Heart right ventricle (tissue), 16 donors: ENCODE data around the gene ARMC9. TPM values are rescaled to one million over a fixed set of nuclear protein-coding genes. Genes with fewer than 3 reads are reported as not detected.

Experiments
- ATAC-seq, 8 donors: fragments of 200-7000 bp; cut with Tn5 transposase; one replicate each; pipeline ENCODE4 v1.9.1; 2020; ENCODE audit warnings: mild to moderate bottlenecking in 8 of 8, moderate library complexity in 8 of 8, moderate number of reproducible peaks in 1 of 8
- DNase-seq, 2 donors: peaks; one replicate each; pipeline ENCODE4 v3.0.0-alpha.2; 2020
- H3K27ac ChIP-seq, 10 donors: fragments of 200-600 bp; sonication (generic) in 2 of 10; one replicate each; pipeline versions ENCODE4 v1.5.0 to v1.8.0; 2020 to 2022; ENCODE audit warnings: mild to moderate bottlenecking in 3 of 10
- H3K27me3 ChIP-seq, 7 donors: fragments of 200-600 bp; one replicate each; pipeline ENCODE4 v1.8.0; 2021 to 2022; ENCODE audit warnings: mild to moderate bottlenecking in 2 of 7
- H3K36me3 ChIP-seq, 9 donors: fragments of 200-600 bp; sonication (generic) in 1 of 9; one replicate each; pipeline versions ENCODE4 v1.5.0 to v1.8.0; 2020 to 2022; ENCODE audit warnings: mild to moderate bottlenecking in 2 of 9
- H3K4me1 ChIP-seq, 9 donors: fragments of 200-600 bp; sonication (generic) in 1 of 9; one replicate each; pipeline versions ENCODE4 v1.5.0 to v1.8.0; 2020 to 2022; ENCODE audit warnings: mild to moderate bottlenecking in 4 of 9
- H3K4me3 ChIP-seq, 10 donors: fragments of 200-600 bp; sonication (generic) in 2 of 10; one replicate each; pipeline versions ENCODE4 v1.5.0 to v1.8.0; 2020 to 2022; ENCODE audit warnings: mild to moderate bottlenecking in 7 of 10, moderate library complexity in 2 of 10
- H3K9me3 ChIP-seq, 11 donors: fragments of 200-600 bp in 10 of 11; sonication (generic) in 2 of 11; one replicate each; pipeline versions ENCODE4 v1.5.0 to v1.8.0; 2013 to 2022; ENCODE audit warnings: mild to moderate bottlenecking in 2 of 11, control low read depth in 1 of 11, moderate library complexity in 1 of 11
- CTCF ChIP-seq, 9 donors: fragments of 200-600 bp; sonication (generic) in 2 of 9; IDR thresholded peaks; one replicate each; pipeline versions ENCODE4 v1.5.0 to v1.8.0; 2021 to 2022; ENCODE audit warnings: antibody characterized with exemption in 9 of 9, mild to moderate bottlenecking in 5 of 9, moderate library complexity in 1 of 9
- WGBS, 2 donors: extraction: QIAGEN DNeasy Blood & Tissue Kit; methylation state at CpG; one replicate each; pipeline ENCODE4 v1.1.7; 2013; ENCODE audit warnings: inconsistent platforms in 1 of 2; 5-methylcytosine and 5-hydroxymethylcytosine counted together
- intact Hi-C, 10 donors: fragments of 100-400 bp; cut with DNase I; formaldehyde crosslinking; loops; one replicate each; pipeline versions ENCODE4 v1.11.1 to v1.14.2; 2022
- polyA plus RNA-seq, 2 donors: library from polyadenylated mRNA; stranded (reverse); fragments of 200-250 nt; gene quantifications; one replicate each; pipeline ENCODE4 v1.2.3, GENCODE V29; 2013
- total RNA-seq, 10 donors: library from RNA; stranded (reverse); fragmentation: NEBNext Ultra II Directional in 3 of 10; extraction: Animal tissue kit (Norgen Biotek cat#: 25700) in 3 of 10; gene quantifications; one replicate each; pipeline versions ENCODE4 v1.2.1 to v1.2.4, GENCODE V29; 2021 to 2023
- donor health status: Arrhythmogenic right ventricular cardiomyopathy.
- donor health status: ischemic (EF 13 %, LVEDD 7.1; RV severe dilation, severe dysfunction).
- donor health status: healthy with polysubstance abuse.
- donor health status: DM: no; HTN: yes; CAD: no.
- donor health status: DM: no; HTN: no; CAD: no.
- donor health status: ischemic (EF 25% LVEDD 6.9; RV normal size, moderate dysfunction).
- donor health status: ischemic (EF 25% LVEDD 5.7; RV mildly dilated, moderate dysfunction).
- donor health status: healthy.
- donor health status: DM: yes; HTN: yes; CAD: no.
- donor health status: Ischemic cardiomyopathy.
- donor health status: ischemic (EF 35%, LVEDD 5.7; RV mildly dilated, moderate dysfunction).
- donor health status: nonischemic (EF 11% LVEDD 7.7; RV severe dilation, severe dysfunction).
- donor health status: DM: yes; HTN: yes; CAD: no.
- donor health status: PGD.
- donor health status: ischemic (EF 29% LVEDD 5.4; RV normal size, mild dysfunction).
- donor health status: nonischemic (EF 23%, LVEDD 6.1; RV moderate dilation, normal function).

The ARMC9 gene
- total and polyA plus RNA-seq, 12 donors, result 1.6 to 6.8 (median 2.3) TPM

GRCh38 chr2:231257763-231258162, 59.3 kb downstream of the ARMC9 start:
- Histone ChIP-seq H3K36me3 (peaks cover 0 to 25% (median 0%) of the 10 kb centered on the region in 9 donors), H3K4me1 (peaks cover 0 to 8% (median 0%) of the 10 kb centered on the region in 9 donors), H3K27me3 (no peaks in the 10 kb centered on the region), H3K9me3 (no peaks in the 10 kb centered on the region), H3K4me3 (no peak overlapping the region), H3K27ac (no peak overlapping the region)
- no peak for TF ChIP-seq CTCF (IDR thresholded peaks at IDR 0.05)
- intact Hi-C loops, result no loop called here
- DNase-seq (no peak), ATAC-seq (no peak)
- WGBS, 2 donors, result 93 to 96% methylated on average over 4 of the region's 4 CpGs

GRCh38 chr2:231258701-231259100, 60.3 kb downstream of the ARMC9 start:
- H3K27ac ChIP-seq, result no peak overlapping the region
- H3K4me1 ChIP-seq, result peaks cover 0 to 8% (median 0%) of the 10 kb centered on the region in 9 donors
- H3K9me3 ChIP-seq, result no peaks in the 10 kb centered on the region
- no peak for DNase-seq
- peaks cover 0 to 34% (median 0%) of the 10 kb centered on the region in 9 donors for H3K36me3 ChIP-seq
- no peak overlapping the region for H3K4me3 ChIP-seq
- intact Hi-C loops, result no loop called here
- no peaks in the 10 kb centered on the region for H3K27me3 ChIP-seq
- 95 to 97% methylated on average over 4 of the region's 4 CpGs for WGBS, 2 donors
- TF ChIP-seq CTCF (IDR thresholded peaks at IDR 0.05), result no peak
- ATAC-seq, result no peak

- no peaks in the 10 kb centered on the region for H3K9me3 ChIP-seq
- ATAC-seq, result no peak
- H3K36me3 ChIP-seq, result peaks cover 0 to 38% (median 0%) of the 10 kb centered on the region in 9 donors
- no peak for TF ChIP-seq CTCF (IDR thresholded peaks at IDR 0.05)
- no peak overlapping the region for H3K4me3 ChIP-seq
- no peak for DNase-seq
- H3K27me3 ChIP-seq, result no peaks in the 10 kb centered on the region
- intact Hi-C loops, result no loop called here
- 96 to 98% methylated on average over 5 of the region's 5 CpGs for WGBS, 2 donors
- no peak overlapping the region for H3K27ac ChIP-seq
- H3K4me1 ChIP-seq, result peaks cover 0 to 8% (median 0%) of the 10 kb centered on the region in 9 donors
Measured at GRCh38 chr2:231259104-231259503, 60.7 kb downstream of the ARMC9 start.

- no peak for DNase-seq
- WGBS, 2 donors, result 80 to 83% methylated on average over 15 of the region's 15 CpGs
- no peak for TF ChIP-seq CTCF (IDR thresholded peaks at IDR 0.05)
- H3K4me1 ChIP-seq, result peaks cover 0 to 8% (median 0%) of the 10 kb centered on the region in 9 donors
- H3K4me3 ChIP-seq, result no peak overlapping the region
- no peak overlapping the region for H3K27ac ChIP-seq
- peak in 7 of 8 donors; percentile 11 to 80 (median 38) for ATAC-seq
- no peaks in the 10 kb centered on the region for H3K27me3 ChIP-seq
- H3K36me3 ChIP-seq, result peaks cover 0 to 40% (median 0%) of the 10 kb centered on the region in 9 donors
- H3K9me3 ChIP-seq, result no peaks in the 10 kb centered on the region
- intact Hi-C loops, result no loop called here
Measured at GRCh38 chr2:231260442-231261208, 62.2 kb downstream of the ARMC9 start.
